B cell (primary cell): ENCODE data around the gene SPACA6.

Source experiments
- CTCF ChIP-seq: fragments of 200-600 bp; IDR thresholded peaks from one replicate; pipeline ENCODE4 v1.8.0; 2022; ENCODE audit warnings: antibody characterized with exemption, mild to moderate bottlenecking
- EZH2 ChIP-seq: IDR thresholded peaks from 2 replicates; pipeline ENCODE4 v1.6.1; 2012; ENCODE audit warnings: borderline replicate concordance, low read depth, mild to moderate bottlenecking, moderate library complexity, low read length; ENCODE audit not compliant: insufficient read depth, poor library complexity, severe bottlenecking

- peak; percentile 60 for TF ChIP-seq CTCF
- no peak for TF ChIP-seq EZH2
Observed at GRCh38 chr19:51703575-51704515, 10.7 kb downstream of the SPACA6 start.
